Inflammatory macrophage treated with lipopolysaccharide for 4 hours (primary cell): ENCODE data around the gene RGL4.

Experiments
- DNase-seq: peaks from one replicate; pipeline ENCODE4 v3.0.0-alpha.2; 2020

RGL4 gene

GRCh38 chr22:23681026-23681809 lies 9.6 kb upstream of the RGL4 start:
- no peak for DNase-seq

- DNase-seq: peak; percentile 20
Measured at GRCh38 chr22:23682077-23682476, 8.7 kb upstream of the RGL4 start.

GRCh38 chr22:23682827-23683355 lies 7.9 kb upstream of the RGL4 start:
- no peak for DNase-seq

- DNase-seq: no peak
Measured at GRCh38 chr22:23683545-23683944, 7.3 kb upstream of the RGL4 start.

- DNase-seq: no peak
Measured at GRCh38 chr22:23684026-23684425, 6.8 kb upstream of the RGL4 start.

- DNase-seq: no peak
Measured at GRCh38 chr22:23684561-23685031, 6.2 kb upstream of the RGL4 start.

- no peak for DNase-seq
Measured at GRCh38 chr22:23685205-23685784, 5.5 kb upstream of the RGL4 start.

- DNase-seq: no peak
Measured at GRCh38 chr22:23686416-23687024, 4.3 kb upstream of the RGL4 start.

- no peak for DNase-seq
Measured at GRCh38 chr22:23688121-23688520, 2.7 kb upstream of the RGL4 start.

GRCh38 chr22:23688571-23688970 lies 2.2 kb upstream of the RGL4 start:
- no peak for DNase-seq

GRCh38 chr22:23689414-23689813 lies 1.4 kb upstream of the RGL4 start:
- DNase-seq: no peak

- no peak for DNase-seq
Measured at GRCh38 chr22:23691748-23692423, 1.1 kb downstream of the RGL4 start.

- no peak for DNase-seq
Measured at GRCh38 chr22:23692598-23693291, 1.9 kb downstream of the RGL4 start.

- no peak for DNase-seq
Measured at GRCh38 chr22:23693979-23694680, 3.3 kb downstream of the RGL4 start.

GRCh38 chr22:23695141-23695540 lies 4.3 kb downstream of the RGL4 start:
- DNase-seq: no peak

GRCh38 chr22:23695571-23696325 lies 4.9 kb downstream of the RGL4 start:
- DNase-seq: peak; percentile 65

- DNase-seq: peak; percentile 86
Measured at GRCh38 chr22:23696326-23696851, 5.6 kb downstream of the RGL4 start.

- DNase-seq: no peak
Measured at GRCh38 chr22:23697031-23697970, 6.5 kb downstream of the RGL4 start.

GRCh38 chr22:23698094-23698493 lies 7.3 kb downstream of the RGL4 start:
- DNase-seq: no peak
